SJCRH30 (cell line): Measurements from ENCODE around the gene GNAS-AS1. TPM values are rescaled to one million over a fixed set of nuclear protein-coding genes. Genes with fewer than 3 reads are reported as not detected.

Experiments used
- DNase-seq, 2 experiments: peaks; one replicate each; pipeline ENCODE4 v3.0.0-alpha.2; 2015 to 2020
- H3K27ac ChIP-seq: fragments of 250-450 bp; sonication (Bioruptor Pico); 2 replicates; pipeline ENCODE4 v1.5.1; 2020; ENCODE audit warnings: mild to moderate bottlenecking, moderate library complexity
- H3K27me3 ChIP-seq: fragments of 250-450 bp; sonication (Bioruptor Pico); 2 replicates; pipeline ENCODE4 v1.5.1; 2020; ENCODE audit warnings: mild to moderate bottlenecking, moderate library complexity
- H3K36me3 ChIP-seq: fragments of 250-450 bp; sonication (Bioruptor Pico); 2 replicates; pipeline ENCODE4 v1.5.1; 2020; ENCODE audit warnings: mild to moderate bottlenecking, moderate library complexity
- H3K4me1 ChIP-seq: fragments of 250-450 bp; sonication (Bioruptor Pico); 2 replicates; pipeline ENCODE4 v1.5.1; 2020; ENCODE audit warnings: mild to moderate bottlenecking, moderate library complexity
- H3K4me3 ChIP-seq: fragments of 250-450 bp; sonication (Bioruptor Pico); 2 replicates; pipeline ENCODE4 v1.5.1; 2020; ENCODE audit warnings: mild to moderate bottlenecking, moderate library complexity
- H3K9me3 ChIP-seq: fragments of 250-450 bp; sonication (Bioruptor Pico); replicated peaks from 2 replicates; pipeline ENCODE4 v1.5.1; 2020; ENCODE audit warnings: mild to moderate bottlenecking, moderate library complexity
- total RNA-seq: library from RNA; depleted of rRNA; stranded (reverse); fragments of >200 nt; shearing (Covaris generic); gene quantifications from 2 replicates; pipeline ENCODE4 v1.2.3, GENCODE V29; 2014

Gene GNAS-AS1
- total RNA-seq, 1 experiment from 2014 or later = not detected

GRCh38 chr20:58788896-58789544 is 61.7 kb downstream of the GNAS-AS1 start:
- DNase-seq = no peak
- no peaks in the 10 kb centered on the region for H3K9me3 ChIP-seq
- H3K27ac ChIP-seq = no peak overlapping the region
- H3K4me3 ChIP-seq = no peak overlapping the region
- H3K27me3 ChIP-seq = peaks cover 12% of the 10 kb centered on the region
- H3K36me3 ChIP-seq = no peaks in the 10 kb centered on the region
- no peaks in the 10 kb centered on the region for H3K4me1 ChIP-seq

GRCh38 chr20:58787211-58788005 is 63.3 kb downstream of the GNAS-AS1 start:
- no peaks in the 10 kb centered on the region for H3K4me1 ChIP-seq

GRCh38 chr20:58784321-58785074 is 66.2 kb downstream of the GNAS-AS1 start:
- Histone ChIP-seq H3K4me1 (no peaks in the 10 kb centered on the region), H3K4me3 (no peak overlapping the region), H3K27ac (no peak overlapping the region), H3K27me3 (peaks cover 19% of the 10 kb centered on the region; the same call in 1 of the 2 replicates), H3K36me3 (no peaks in the 10 kb centered on the region), H3K9me3 (no peaks in the 10 kb centered on the region)
- no peak for DNase-seq

More at GRCh38 chr20:58787211-58788005, 63.3 kb downstream of the GNAS-AS1 start:
- Histone ChIP-seq H3K27ac (no peak overlapping the region), H3K27me3 (peaks cover 17% of the 10 kb centered on the region), H3K9me3 (no peaks in the 10 kb centered on the region), H3K4me3 (no peak overlapping the region), H3K36me3 (no peaks in the 10 kb centered on the region)
- no peak for DNase-seq

- Histone ChIP-seq H3K4me3 (no peak overlapping the region), H3K36me3 (no peaks in the 10 kb centered on the region), H3K27ac (no peak overlapping the region), H3K9me3 (no peaks in the 10 kb centered on the region), H3K27me3 (peaks cover 23% of the 10 kb centered on the region; the same call in 1 of the 2 replicates), H3K4me1 (no peaks in the 10 kb centered on the region)
- no peak for DNase-seq
These were observed 67.1 kb downstream of the GNAS-AS1 start for GRCh38 chr20:58783511-58784011.

GRCh38 chr20:58781138-58781537 is 69.6 kb downstream of the GNAS-AS1 start:
- Histone ChIP-seq H3K27ac (no peak overlapping the region), H3K4me3 (no peak overlapping the region), H3K36me3 (no peaks in the 10 kb centered on the region), H3K9me3 (no peaks in the 10 kb centered on the region), H3K4me1 (no peaks in the 10 kb centered on the region), H3K27me3 (peaks cover 23% of the 10 kb centered on the region; the same call in 1 of the 2 replicates)
- no peak for DNase-seq

GRCh38 chr20:58778760-58779159 is 71.9 kb downstream of the GNAS-AS1 start:
- Histone ChIP-seq H3K9me3 (no peaks in the 10 kb centered on the region), H3K4me1 (no peaks in the 10 kb centered on the region), H3K27ac (no peak overlapping the region), H3K4me3 (no peak overlapping the region), H3K36me3 (no peaks in the 10 kb centered on the region), H3K27me3 (peaks cover 8% of the 10 kb centered on the region; the same call in 1 of the 2 replicates)
- no peak for DNase-seq

GRCh38 chr20:58777657-58778056 is 73.0 kb downstream of the GNAS-AS1 start:
- H3K27ac ChIP-seq = no peak overlapping the region
- H3K27me3 ChIP-seq = 0 out of 2 replicates have a peak, but pooled peaks cover 6% of the 10 kb centered on the region
- DNase-seq = no peak
- no peaks in the 10 kb centered on the region for H3K36me3 ChIP-seq
- H3K4me1 ChIP-seq = no peaks in the 10 kb centered on the region
- no peaks in the 10 kb centered on the region for H3K9me3 ChIP-seq
- H3K4me3 ChIP-seq = no peak overlapping the region

GRCh38 chr20:58776109-58776508 is 74.6 kb downstream of the GNAS-AS1 start:
- H3K27me3 ChIP-seq = 0 out of 2 replicates have a peak, but pooled peaks cover 8% of the 10 kb centered on the region
- no peak for DNase-seq
- no peaks in the 10 kb centered on the region for H3K36me3 ChIP-seq
- no peak overlapping the region for H3K4me3 ChIP-seq
- H3K9me3 ChIP-seq = no peaks in the 10 kb centered on the region
- no peaks in the 10 kb centered on the region for H3K4me1 ChIP-seq
- no peak overlapping the region for H3K27ac ChIP-seq

GRCh38 chr20:58775371-58775770 is 75.3 kb downstream of the GNAS-AS1 start:
- Histone ChIP-seq H3K4me1 (no peaks in the 10 kb centered on the region), H3K9me3 (no peaks in the 10 kb centered on the region), H3K27me3 (0 out of 2 replicates have a peak, but pooled peaks cover 9% of the 10 kb centered on the region), H3K4me3 (no peak overlapping the region), H3K27ac (no peak overlapping the region), H3K36me3 (no peaks in the 10 kb centered on the region)
- DNase-seq = no peak

- no peak overlapping the region for H3K27ac ChIP-seq
- H3K27me3 ChIP-seq = 0 out of 2 replicates have a peak, but pooled peaks cover 9% of the 10 kb centered on the region
- H3K9me3 ChIP-seq = no peaks in the 10 kb centered on the region
- no peaks in the 10 kb centered on the region for H3K36me3 ChIP-seq
- no peak for DNase-seq
- no peaks in the 10 kb centered on the region for H3K4me1 ChIP-seq
- no peak overlapping the region for H3K4me3 ChIP-seq
These were observed 75.9 kb downstream of the GNAS-AS1 start for GRCh38 chr20:58774667-58775263.

GRCh38 chr20:58774214-58774613 is 76.5 kb downstream of the GNAS-AS1 start:
- no peak for DNase-seq
- H3K27ac ChIP-seq = no peak overlapping the region
- H3K4me3 ChIP-seq = no peak overlapping the region
- no peaks in the 10 kb centered on the region for H3K9me3 ChIP-seq
- H3K4me1 ChIP-seq = no peaks in the 10 kb centered on the region
- H3K36me3 ChIP-seq = no peaks in the 10 kb centered on the region
- H3K27me3 ChIP-seq = 0 out of 2 replicates have a peak, but pooled peaks cover 9% of the 10 kb centered on the region

GRCh38 chr20:58772786-58773185 is 77.9 kb downstream of the GNAS-AS1 start:
- Histone ChIP-seq H3K36me3 (0 out of 2 replicates have a peak, but pooled peaks cover 2% of the 10 kb centered on the region), H3K4me1 (no peaks in the 10 kb centered on the region), H3K9me3 (no peaks in the 10 kb centered on the region), H3K27ac (no peak overlapping the region), H3K4me3 (no peak overlapping the region), H3K27me3 (0 out of 2 replicates have a peak, but pooled peaks cover 8% of the 10 kb centered on the region)
- no peak for DNase-seq
